Measurements from ENCODE around the gene TRIM46. TPM values are rescaled to one million over a fixed set of nuclear protein-coding genes. Genes with fewer than 3 reads are reported as not detected.

TRIM46 gene
- total and polyA plus RNA-seq, 2 of the 13 experiments (the other 11 are each of a cell fraction or from before 2014, with no cell fraction given): 0.04 to 0.09 TPM

DNA sequence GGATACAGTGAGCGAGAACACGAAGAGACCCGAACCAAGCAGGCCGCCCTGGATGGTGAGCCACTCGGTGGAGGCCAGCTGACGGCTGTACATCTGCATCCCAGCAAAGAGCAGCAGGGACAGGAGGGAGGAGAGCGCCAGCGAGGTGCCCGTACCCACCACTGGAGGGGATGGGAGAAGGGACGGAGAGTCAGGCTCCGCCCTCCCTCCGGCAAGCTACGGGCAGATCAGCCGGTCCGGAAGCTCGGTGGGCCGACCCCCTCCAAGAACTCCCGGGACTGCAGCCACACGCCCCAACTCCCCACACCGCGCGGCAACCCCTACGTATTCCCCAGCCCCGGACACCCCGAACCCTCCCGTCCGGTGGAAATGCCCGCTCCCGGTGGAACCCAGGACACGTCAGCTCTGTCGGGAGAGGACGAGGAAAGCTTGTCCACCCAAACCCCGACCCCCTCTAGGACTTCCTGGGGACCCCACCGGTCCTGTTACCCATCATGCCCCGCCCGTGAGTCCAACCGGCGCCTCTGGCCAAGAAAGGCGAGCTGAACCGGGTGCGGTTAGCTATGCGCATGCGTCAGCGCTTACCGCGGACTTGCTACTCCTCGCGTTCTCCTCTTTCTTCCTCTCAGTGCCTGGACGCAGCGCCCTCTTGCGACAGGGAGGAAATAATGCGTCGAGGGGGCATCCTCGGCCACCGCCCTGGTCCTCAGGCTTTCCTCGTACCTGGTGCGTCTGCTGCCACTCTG lies 744 bp upstream of the TRIM46 start, which contains the start of gene KRTCAP2 (continued):
- TF ChIP-seq ARNT2 (CRISPR knock-in tag; IDR thresholded peaks at IDR 0.05; ENCODE audit: low read depth) (no peak; the same call in 1 of the 2 replicates), ZFP41 (CRISPR knock-in tag; IDR thresholded peaks at IDR 0.05; ENCODE audit: borderline replicate concordance) (no peak), ELF1 (CRISPR knock-in tag; IDR thresholded peaks at IDR 0.05) (peak; percentile 82), ZFP62 (CRISPR knock-in tag; IDR thresholded peaks at IDR 0.05) (no peak), ZIK1 (CRISPR knock-in tag; IDR thresholded peaks at IDR 0.05; ENCODE audit: borderline replicate concordance, low read depth) (no peak), ZMYM4 (CRISPR knock-in tag; IDR thresholded peaks at IDR 0.05) (peak; percentile 96), ZNF205 (CRISPR knock-in tag; IDR thresholded peaks at IDR 0.05) (peak; percentile 91; the same call in 1 of the 2 replicates), ZNF629 (CRISPR knock-in tag; conservative IDR thresholded peaks at IDR 0.05) (peak; percentile 40; the same call in 1 of the 2 replicates), PRMT3 (CRISPR knock-in tag; IDR thresholded peaks at IDR 0.05; ENCODE audit: borderline replicate concordance, low read depth) (no peak), CHD2 (IDR thresholded peaks at IDR 0.05; ENCODE audit: low read depth, low read length) (peak; percentile 59; the same call in 1 of the 2 replicates), ZNF720 (CRISPR knock-in tag; IDR thresholded peaks at IDR 0.05) (no peak), ZNF709 (CRISPR knock-in tag; IDR thresholded peaks at IDR 0.05) (peak; percentile 72), ZNF567 (CRISPR knock-in tag; IDR thresholded peaks at IDR 0.05; ENCODE audit: borderline replicate concordance) (peak; percentile 74; the same call in 1 of the 2 replicates), ZNF354B (CRISPR knock-in tag; IDR thresholded peaks at IDR 0.05) (no peak)
- TF ChIP-seq, protein P1, sequence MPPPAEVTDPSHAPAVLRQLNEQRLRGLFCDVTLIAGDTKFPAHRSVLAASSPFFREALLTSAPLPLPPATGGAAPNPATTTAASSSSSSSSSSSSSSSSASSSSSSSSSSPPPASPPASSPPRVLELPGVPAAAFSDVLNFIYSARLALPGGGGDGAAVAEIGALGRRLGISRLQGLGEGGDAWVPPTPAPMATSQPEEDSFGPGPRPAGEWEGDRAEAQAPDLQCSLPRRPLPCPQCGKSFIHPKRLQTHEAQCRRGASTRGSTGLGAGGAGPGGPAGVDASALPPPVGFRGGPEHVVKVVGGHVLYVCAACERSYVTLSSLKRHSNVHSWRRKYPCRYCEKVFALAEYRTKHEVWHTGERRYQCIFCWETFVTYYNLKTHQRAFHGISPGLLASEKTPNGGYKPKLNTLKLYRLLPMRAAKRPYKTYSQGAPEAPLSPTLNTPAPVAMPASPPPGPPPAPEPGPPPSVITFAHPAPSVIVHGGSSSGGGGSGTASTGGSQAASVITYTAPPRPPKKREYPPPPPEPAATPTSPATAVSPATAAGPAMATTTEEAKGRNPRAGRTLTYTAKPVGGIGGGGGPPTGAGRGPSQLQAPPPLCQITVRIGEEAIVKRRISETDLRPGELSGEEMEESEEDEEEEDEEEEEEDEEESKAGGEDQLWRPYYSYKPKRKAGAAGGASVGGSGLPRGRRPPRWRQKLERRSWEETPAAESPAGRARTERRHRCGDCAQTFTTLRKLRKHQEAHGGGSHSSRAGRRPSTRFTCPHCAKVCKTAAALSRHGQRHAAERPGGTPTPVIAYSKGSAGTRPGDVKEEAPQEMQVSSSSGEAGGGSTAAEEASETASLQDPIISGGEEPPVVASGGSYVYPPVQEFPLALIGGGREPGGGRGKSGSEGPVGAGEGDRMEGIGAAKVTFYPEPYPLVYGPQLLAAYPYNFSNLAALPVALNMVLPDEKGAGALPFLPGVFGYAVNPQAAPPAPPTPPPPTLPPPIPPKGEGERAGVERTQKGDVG (CRISPR knock-in tag; IDR thresholded peaks at IDR 0.05; ENCODE audit: borderline replicate concordance): no peak
- TF ChIP-seq, protein P2, sequence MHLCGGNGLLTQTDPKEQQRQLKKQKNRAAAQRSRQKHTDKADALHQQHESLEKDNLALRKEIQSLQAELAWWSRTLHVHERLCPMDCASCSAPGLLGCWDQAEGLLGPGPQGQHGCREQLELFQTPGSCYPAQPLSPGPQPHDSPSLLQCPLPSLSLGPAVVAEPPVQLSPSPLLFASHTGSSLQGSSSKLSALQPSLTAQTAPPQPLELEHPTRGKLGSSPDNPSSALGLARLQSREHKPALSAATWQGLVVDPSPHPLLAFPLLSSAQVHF (CRISPR knock-in tag; IDR thresholded peaks at IDR 0.05): no peak
- TF ChIP-seq, protein P3, sequence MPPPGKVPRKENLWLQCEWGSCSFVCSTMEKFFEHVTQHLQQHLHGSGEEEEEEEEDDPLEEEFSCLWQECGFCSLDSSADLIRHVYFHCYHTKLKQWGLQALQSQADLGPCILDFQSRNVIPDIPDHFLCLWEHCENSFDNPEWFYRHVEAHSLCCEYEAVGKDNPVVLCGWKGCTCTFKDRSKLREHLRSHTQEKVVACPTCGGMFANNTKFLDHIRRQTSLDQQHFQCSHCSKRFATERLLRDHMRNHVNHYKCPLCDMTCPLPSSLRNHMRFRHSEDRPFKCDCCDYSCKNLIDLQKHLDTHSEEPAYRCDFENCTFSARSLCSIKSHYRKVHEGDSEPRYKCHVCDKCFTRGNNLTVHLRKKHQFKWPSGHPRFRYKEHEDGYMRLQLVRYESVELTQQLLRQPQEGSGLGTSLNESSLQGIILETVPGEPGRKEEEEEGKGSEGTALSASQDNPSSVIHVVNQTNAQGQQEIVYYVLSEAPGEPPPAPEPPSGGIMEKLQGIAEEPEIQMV (CRISPR knock-in tag; IDR thresholded peaks at IDR 0.05; ENCODE audit: low read depth): peak; percentile 100
- TF ChIP-seq, protein P4, sequence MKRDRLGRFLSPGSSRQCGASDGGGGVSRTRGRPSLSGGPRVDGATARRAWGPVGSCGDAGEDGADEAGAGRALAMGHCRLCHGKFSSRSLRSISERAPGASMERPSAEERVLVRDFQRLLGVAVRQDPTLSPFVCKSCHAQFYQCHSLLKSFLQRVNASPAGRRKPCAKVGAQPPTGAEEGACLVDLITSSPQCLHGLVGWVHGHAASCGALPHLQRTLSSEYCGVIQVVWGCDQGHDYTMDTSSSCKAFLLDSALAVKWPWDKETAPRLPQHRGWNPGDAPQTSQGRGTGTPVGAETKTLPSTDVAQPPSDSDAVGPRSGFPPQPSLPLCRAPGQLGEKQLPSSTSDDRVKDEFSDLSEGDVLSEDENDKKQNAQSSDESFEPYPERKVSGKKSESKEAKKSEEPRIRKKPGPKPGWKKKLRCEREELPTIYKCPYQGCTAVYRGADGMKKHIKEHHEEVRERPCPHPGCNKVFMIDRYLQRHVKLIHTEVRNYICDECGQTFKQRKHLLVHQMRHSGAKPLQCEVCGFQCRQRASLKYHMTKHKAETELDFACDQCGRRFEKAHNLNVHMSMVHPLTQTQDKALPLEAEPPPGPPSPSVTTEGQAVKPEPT (CRISPR knock-in tag; IDR thresholded peaks at IDR 0.05; ENCODE audit: low read depth): no peak
- TF ChIP-seq, protein P5, sequence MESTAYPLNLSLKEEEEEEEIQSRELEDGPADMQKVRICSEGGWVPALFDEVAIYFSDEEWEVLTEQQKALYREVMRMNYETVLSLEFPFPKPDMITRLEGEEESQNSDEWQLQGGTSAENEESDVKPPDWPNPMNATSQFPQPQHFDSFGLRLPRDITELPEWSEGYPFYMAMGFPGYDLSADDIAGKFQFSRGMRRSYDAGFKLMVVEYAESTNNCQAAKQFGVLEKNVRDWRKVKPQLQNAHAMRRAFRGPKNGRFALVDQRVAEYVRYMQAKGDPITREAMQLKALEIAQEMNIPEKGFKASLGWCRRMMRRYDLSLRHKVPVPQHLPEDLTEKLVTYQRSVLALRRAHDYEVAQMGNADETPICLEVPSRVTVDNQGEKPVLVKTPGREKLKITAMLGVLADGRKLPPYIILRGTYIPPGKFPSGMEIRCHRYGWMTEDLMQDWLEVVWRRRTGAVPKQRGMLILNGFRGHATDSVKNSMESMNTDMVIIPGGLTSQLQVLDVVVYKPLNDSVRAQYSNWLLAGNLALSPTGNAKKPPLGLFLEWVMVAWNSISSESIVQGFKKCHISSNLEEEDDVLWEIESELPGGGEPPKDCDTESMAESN (CRISPR knock-in tag; conservative IDR thresholded peaks at IDR 0.05): peak; percentile 63; the same call in 1 of the 2 replicates
